Endothelial cell (in vitro differentiated cells): ENCODE results near the gene ANO4. TPM values are rescaled to one million over a fixed set of nuclear protein-coding genes. Genes with fewer than 3 reads are reported as not detected.
A peak's percentile ranks its signal among the peaks of the same experiment; 100 is the strongest.
"Not testable (repeated sequence)": the region's sequence is repeated elsewhere in the genome, so short reads cannot be mapped to it uniquely, and the experiment has no call there.

Experiments
- DNase-seq: peaks from one replicate; pipeline ENCODE4 v3.0.0; 2021; ENCODE audit warnings: low spot score
- H3K27ac Mint-ChIP-seq: one replicate; pipeline ENCODE4 v1.8.0; 2021; ENCODE audit warnings: mixed read lengths, inconsistent platforms; ENCODE audit not compliant: unreplicated experiment
- H3K27me3 Mint-ChIP-seq: one replicate; pipeline ENCODE4 v1.8.0; 2021; ENCODE audit warnings: mild to moderate bottlenecking, moderate library complexity, mixed read lengths, inconsistent platforms; ENCODE audit not compliant: unreplicated experiment
- H3K36me3 Mint-ChIP-seq: one replicate; pipeline ENCODE4 v1.8.0; 2021; ENCODE audit warnings: mild to moderate bottlenecking, low read depth, mixed read lengths, inconsistent platforms; ENCODE audit not compliant: unreplicated experiment
- H3K4me1 Mint-ChIP-seq: one replicate; pipeline ENCODE4 v1.8.0; 2021; ENCODE audit warnings: mild to moderate bottlenecking, mixed read lengths, inconsistent platforms; ENCODE audit not compliant: unreplicated experiment
- H3K4me3 Mint-ChIP-seq: one replicate; pipeline ENCODE4 v1.8.0; 2021; ENCODE audit warnings: mild to moderate bottlenecking, mixed read lengths, inconsistent platforms; ENCODE audit not compliant: unreplicated experiment
- H3K9me3 Mint-ChIP-seq: one replicate; pipeline ENCODE4 v1.8.0; 2021; ENCODE audit warnings: mixed read lengths, inconsistent platforms; ENCODE audit not compliant: unreplicated experiment
- total RNA-seq: library from RNA; stranded (reverse); fragmentation: NEBNext Ultra II Directional; extraction: Animal tissue kit (Norgen Biotek cat#: 25700); gene quantifications from one replicate; pipeline ENCODE4 v1.2.1, GENCODE V29; 2021; ENCODE audit not compliant: unreplicated experiment
- TF ChIP-seq, protein P1 (sequence below): fragments of 200-600 bp; sonication (generic); IDR thresholded peaks from one replicate; pipeline ENCODE4 v1.5.0; 2021; ENCODE audit warnings: antibody characterized with exemption; ENCODE audit not compliant: unreplicated experiment

Gene ANO4
- total RNA-seq, 1 donor from 2014 or later = 1.1 TPM

DNA sequence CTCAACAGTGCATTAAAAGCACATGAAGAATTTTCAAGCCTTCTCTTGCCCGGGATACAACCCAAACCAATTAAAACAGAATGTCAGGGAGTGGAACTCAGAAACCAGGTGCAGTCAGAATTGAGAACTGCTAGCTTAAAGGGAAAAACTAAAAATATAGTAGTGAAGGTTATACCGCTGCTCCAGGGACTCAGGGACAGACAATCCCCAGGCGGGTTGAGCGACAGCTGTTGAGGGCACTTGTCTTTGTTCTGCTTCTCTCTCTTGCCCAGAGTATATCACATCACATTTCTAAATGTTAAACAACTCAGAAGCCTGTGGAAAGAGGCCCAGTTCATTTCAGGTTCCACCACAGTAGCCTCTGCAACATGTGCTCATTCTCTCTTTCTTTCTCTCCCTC, 322.3 kb downstream of the ANO4 start:
- peaks cover 1% of the 10 kb centered on the region for H3K27me3 Mint-ChIP-seq
- TF ChIP-seq, protein P1, sequence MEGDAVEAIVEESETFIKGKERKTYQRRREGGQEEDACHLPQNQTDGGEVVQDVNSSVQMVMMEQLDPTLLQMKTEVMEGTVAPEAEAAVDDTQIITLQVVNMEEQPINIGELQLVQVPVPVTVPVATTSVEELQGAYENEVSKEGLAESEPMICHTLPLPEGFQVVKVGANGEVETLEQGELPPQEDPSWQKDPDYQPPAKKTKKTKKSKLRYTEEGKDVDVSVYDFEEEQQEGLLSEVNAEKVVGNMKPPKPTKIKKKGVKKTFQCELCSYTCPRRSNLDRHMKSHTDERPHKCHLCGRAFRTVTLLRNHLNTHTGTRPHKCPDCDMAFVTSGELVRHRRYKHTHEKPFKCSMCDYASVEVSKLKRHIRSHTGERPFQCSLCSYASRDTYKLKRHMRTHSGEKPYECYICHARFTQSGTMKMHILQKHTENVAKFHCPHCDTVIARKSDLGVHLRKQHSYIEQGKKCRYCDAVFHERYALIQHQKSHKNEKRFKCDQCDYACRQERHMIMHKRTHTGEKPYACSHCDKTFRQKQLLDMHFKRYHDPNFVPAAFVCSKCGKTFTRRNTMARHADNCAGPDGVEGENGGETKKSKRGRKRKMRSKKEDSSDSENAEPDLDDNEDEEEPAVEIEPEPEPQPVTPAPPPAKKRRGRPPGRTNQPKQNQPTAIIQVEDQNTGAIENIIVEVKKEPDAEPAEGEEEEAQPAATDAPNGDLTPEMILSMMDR = no peak
- H3K4me3 Mint-ChIP-seq = no peak overlapping the region
- H3K27ac Mint-ChIP-seq = no peak overlapping the region
- H3K9me3 Mint-ChIP-seq = peaks cover 5% of the 10 kb centered on the region
- no peaks in the 10 kb centered on the region for H3K36me3 Mint-ChIP-seq
- no peaks in the 10 kb centered on the region for H3K4me1 Mint-ChIP-seq
- no peak for DNase-seq

DNA sequence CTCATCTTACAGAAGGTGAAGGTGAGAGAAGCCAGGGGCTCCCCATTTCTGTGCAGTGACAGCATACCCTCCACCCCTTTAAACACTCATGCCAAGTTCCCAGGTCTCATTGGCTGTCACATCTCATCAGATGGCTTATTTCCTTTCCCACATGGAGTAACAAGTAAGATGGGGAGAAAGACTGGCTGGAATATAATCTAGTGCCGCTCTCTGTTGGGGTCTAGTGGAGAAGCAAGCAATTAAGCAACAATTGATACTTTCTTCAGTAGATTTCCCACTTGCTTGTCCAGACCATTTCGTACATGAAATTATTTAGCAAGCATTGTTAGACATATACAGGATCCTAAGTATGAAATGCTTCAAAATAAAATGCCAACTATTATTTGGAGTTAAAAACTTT, 323.3 kb downstream of the ANO4 start:
- H3K27ac Mint-ChIP-seq = no peak overlapping the region
- H3K27me3 Mint-ChIP-seq = peaks cover 1% of the 10 kb centered on the region
- TF ChIP-seq, protein P1 = no peak
- no peaks in the 10 kb centered on the region for H3K36me3 Mint-ChIP-seq
- H3K9me3 Mint-ChIP-seq = peaks cover 5% of the 10 kb centered on the region
- DNase-seq = no peak
- no peaks in the 10 kb centered on the region for H3K4me1 Mint-ChIP-seq
- no peak overlapping the region for H3K4me3 Mint-ChIP-seq

DNA sequence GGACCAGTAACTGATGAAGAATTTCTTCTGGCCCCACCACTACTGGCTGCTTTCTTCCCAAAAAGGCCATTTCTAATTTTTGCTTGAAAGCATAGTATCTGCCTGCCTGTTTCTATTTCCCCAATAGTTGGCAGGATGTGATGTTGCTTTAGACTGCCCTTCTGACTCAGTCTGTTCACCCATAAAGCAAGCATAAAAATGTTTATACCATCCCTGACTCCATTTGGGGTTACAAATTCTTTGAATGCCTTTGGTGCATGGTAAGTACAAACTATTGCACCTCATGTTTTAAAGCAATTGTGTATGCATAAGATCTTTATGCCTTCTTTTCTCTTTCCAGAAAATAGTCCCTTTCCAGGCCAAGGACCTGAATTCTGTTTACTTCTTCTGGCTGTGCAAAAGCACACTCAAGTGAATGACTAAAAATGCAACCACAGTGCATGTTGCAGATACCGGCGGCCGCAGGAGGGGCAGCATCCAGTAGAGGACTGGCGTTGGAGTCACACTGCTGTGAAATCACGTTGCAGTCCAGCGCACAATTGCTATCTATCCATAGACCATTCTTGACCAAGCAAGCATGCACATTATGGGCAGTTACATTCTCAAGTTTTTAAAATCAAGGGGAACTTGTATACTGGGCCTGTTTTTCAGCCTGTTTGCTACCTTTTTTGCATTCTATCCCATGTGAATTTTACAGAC, 333.1 kb downstream of the ANO4 start:
- TF ChIP-seq, protein P1 = no peak
- H3K9me3 Mint-ChIP-seq = no peaks in the 10 kb centered on the region
- no peaks in the 10 kb centered on the region for H3K36me3 Mint-ChIP-seq
- DNase-seq = no peak
- H3K4me3 Mint-ChIP-seq = no peak overlapping the region
- H3K27ac Mint-ChIP-seq = no peak overlapping the region
- no peaks in the 10 kb centered on the region for H3K27me3 Mint-ChIP-seq
- H3K4me1 Mint-ChIP-seq = no peaks in the 10 kb centered on the region

DNA sequence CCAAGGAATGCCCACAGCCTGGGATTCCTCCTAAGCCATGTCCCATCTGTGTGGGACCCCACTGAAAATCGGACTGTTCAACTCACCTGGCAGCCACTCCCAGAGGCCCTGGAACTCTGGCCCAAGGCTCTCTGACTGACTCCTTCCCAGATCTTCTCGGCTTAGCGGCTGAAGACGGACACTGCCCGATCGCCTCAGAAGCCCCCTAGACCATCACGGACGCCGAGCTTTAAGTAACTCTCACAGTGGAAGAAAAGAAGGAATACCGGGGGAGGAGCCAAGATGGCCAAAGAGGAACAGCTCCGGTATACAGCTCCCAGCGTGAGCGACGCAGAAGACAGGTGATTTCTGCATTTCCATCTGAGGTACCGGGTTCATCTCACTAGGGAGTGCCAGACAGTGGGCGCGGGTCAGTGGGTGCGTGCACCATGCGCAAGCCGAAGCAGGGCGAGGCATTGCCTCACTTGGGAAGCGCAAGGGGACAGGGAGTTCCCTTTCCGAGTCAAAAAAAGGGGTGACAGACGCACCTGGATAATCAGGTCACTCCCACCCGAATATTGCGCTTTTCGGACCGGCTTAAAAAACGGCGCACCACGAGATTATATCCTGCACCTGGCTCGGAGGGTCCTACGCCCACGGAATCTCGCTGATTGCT, 351.3 kb downstream of the ANO4 start:
- H3K4me3 Mint-ChIP-seq = peak overlapping the region; percentile 81
- H3K36me3 Mint-ChIP-seq, H3K9me3 Mint-ChIP-seq, DNase-seq, H3K27me3 Mint-ChIP-seq, H3K27ac Mint-ChIP-seq, H3K4me1 Mint-ChIP-seq: not testable (repeated sequence)

DNA sequence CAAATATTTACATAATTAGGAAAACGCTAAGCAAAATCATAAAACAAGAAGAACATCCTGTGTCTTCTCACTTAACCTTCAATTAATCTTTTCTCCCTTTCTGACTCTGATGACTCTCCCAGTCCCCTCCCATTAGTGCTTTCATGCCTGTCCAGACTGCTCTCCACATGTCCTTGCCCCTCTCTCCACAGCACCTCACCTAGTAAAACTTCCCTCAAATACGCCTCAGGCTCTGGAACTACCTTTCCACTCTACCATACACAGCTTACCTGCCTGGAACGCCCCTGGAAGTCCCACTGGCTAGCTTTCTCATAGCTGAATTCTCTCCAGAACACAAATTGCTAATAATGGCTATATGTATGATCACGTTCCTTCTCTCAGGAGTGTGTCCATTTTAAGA, 370.7 kb downstream of the ANO4 start:
- Mint-ChIP-seq H3K27me3 (no peaks in the 10 kb centered on the region), H3K36me3 (no peaks in the 10 kb centered on the region), H3K9me3 (no peaks in the 10 kb centered on the region), H3K4me3 (no peak overlapping the region), H3K27ac (no peak overlapping the region), H3K4me1 (peaks cover 4% of the 10 kb centered on the region)
- TF ChIP-seq, protein P1 = no peak
- DNase-seq = no peak
